Stimulated activated CD4-positive, alpha-beta T cell treated with anti-CD3 and anti-CD28 coated beads, TNF-alpha, amount 100 ng/mL, for 24 hours (primary cell): ENCODE results near the gene UBTFL1.
"Not testable (repeated sequence)": the region's sequence is repeated elsewhere in the genome, so short reads cannot be mapped to it uniquely, and the experiment has no call there.

Source experiments
- DNase-seq, 3 experiments: peaks; one replicate each; pipeline ENCODE4 v3.0.0-alpha.2; 2020; ENCODE audit warnings: low read depth in 3 of 3

UBTFL1 gene, protein sequence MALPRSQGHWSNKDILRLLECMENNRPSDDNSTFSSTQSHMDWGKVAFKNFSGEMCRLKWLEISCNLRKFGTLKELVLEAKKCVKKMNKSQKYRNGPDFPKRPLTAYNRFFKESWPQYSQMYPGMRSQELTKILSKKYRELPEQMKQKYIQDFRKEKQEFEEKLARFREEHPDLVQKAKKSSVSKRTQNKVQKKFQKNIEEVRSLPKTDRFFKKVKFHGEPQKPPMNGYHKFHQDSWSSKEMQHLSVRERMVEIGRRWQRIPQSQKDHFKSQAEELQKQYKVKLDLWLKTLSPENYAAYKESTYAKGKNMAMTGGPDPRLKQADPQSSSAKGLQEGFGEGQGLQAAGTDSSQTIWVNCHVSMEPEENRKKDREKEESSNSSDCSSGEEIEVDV

GRCh38 chr11:90085650-90086049, at the start of gene UBTFL1:
Gene UBTFL1, plus strand, starts transcription at chr11:90085950. Its CDS starts 0 bp downstream, at chr11:90085950.
- DNase-seq, result not testable (repeated sequence)

DNA sequence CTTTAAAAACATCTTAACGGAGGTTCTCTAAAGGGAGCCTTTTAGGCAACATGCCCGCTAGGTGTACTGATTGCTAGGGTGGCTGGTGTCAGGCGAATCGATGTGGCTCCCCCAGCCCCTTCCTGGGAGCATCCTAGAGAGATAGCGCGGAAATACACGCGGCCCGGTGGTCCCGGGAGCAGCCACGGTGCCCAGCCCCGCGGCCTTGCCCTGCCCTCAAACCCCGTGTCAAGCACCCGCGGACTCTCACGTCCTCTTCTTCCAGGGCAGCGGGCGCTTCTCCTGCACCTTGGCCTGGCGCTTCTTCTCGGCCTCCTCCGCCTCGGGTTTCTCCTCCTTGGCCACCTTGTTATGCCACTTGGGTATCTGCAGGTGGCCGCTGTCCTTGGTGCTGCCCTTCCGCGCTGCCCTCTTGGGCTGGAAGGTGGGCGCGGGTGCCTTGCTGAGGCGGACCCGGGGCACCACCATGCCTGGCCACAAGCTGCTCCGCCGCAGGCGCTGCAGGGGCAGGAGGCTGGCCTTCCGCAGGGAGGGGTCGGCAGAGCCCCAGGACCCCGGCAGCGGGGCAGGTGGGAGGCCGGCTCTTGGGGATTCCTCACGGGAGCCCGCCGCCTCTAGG, 34.0 kb upstream of the UBTFL1 start:
- DNase-seq, result not testable (repeated sequence)

DNA sequence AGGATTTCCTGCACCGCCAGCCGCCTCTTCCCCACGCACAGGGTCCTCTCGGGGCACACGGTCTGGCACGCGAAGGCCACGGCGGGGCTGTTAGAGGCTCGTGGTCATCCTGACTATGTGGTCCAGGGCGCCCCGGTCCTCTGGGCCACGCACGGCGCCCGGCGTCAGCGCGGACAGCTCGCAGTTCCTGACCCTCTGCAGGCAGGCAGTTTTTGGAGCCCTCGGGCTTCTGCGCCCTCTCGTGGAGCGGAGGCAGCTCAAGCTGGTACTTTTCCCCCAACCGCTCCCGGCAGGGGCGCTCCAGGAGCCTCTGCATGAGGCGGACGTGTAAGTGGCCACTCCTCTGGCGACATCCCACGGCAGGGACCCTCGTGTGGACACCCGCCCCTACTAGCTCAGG, 33.4 kb upstream of the UBTFL1 start:
- DNase-seq, result not testable (repeated sequence)

GRCh38 chr11:90053545-90053944, 32.2 kb upstream of the UBTFL1 start:
- DNase-seq, result not testable (repeated sequence)

DNA sequence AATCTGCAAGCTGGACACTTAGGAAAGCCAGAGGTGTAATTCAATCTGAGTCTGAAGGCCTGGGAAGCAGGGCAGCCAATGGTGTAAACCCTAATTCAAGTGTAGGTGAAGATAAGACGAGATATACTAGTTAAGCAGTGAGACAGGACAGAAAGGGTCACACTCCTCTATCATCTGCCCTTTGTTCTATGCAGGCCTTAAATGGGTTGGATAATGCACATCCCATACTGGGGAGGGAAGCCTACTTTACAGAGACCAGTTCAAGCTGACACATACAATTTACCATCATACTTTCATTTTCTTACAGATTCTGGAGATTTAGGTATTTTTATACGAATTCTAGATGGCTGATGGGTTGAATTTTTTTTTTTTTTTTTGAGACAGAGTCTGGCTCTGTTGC, 3.0 kb downstream of the UBTFL1 start:
- not testable (repeated sequence) for DNase-seq

GRCh38 chr11:90095230-90095924, 9.6 kb downstream of the UBTFL1 start:
- DNase-seq, result not testable (repeated sequence)

DNA sequence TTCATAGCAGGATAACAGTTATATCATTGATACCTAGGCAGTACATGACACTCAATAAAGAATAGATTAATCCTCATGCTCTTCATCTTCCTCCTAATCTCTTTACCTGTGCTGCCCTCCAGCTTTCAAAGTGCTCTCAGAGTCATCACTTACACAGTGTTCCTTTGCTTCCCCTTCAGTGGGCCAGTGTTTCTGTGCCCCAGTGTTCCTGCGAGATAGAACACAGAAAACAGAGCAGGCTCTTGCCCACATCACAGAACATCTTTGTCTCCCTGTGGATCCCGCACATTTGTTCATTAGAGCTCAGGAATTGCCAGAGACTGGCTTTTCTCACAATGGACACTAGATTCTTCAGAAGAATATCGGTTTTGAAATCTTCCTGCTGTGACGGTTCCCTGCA, 12.5 kb downstream of the UBTFL1 start:
- DNase-seq, result not testable (repeated sequence)

- DNase-seq, result no peak
Measured at GRCh38 chr11:90100431-90100830, 14.7 kb downstream of the UBTFL1 start.

DNA sequence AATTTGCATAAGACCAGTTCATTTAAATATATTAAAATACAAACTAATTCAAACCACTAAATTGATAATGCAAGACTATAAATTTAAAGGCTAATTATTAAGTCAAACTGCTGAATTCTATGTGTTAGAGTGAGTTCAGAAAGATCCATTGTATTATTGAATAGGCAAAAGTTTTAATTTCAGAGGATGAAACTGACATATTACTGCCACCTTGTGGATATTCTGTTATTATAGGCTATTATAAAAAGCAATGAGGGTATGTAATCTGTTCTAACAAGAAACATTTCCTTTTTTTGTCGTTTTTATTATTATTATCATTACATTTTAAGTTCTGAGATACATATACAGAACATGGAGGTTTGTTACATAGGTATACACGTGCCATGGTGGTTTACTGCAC, 27.8 kb downstream of the UBTFL1 start:
- no peak for DNase-seq

DNA sequence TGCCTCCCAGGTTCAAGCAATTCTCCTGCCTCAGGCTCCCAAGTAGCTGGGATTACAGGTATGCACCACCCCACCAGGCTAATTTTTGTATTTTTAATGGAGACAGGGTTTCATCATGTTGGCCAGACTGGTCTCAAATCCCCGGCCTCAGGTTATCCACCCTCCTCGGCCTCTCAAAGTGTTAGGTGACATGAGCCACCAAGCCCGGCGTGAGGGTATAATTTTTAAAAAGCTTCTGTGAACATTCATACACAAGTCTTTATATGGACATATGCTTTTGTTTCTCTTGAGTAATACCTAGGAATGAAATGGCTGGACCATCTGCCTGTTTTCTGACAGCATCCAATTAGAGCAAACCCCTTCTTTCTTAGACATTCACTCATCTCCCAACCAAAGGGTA, 34.4 kb downstream of the UBTFL1 start:
- DNase-seq, result no peak

GRCh38 chr11:90124371-90124770, 38.6 kb downstream of the UBTFL1 start:
- DNase-seq, result no peak

GRCh38 chr11:90124946-90125345, 39.2 kb downstream of the UBTFL1 start:
- DNase-seq, result no peak

- no peak for DNase-seq
Measured at GRCh38 chr11:90133560-90134477, 48.1 kb downstream of the UBTFL1 start.

DNA sequence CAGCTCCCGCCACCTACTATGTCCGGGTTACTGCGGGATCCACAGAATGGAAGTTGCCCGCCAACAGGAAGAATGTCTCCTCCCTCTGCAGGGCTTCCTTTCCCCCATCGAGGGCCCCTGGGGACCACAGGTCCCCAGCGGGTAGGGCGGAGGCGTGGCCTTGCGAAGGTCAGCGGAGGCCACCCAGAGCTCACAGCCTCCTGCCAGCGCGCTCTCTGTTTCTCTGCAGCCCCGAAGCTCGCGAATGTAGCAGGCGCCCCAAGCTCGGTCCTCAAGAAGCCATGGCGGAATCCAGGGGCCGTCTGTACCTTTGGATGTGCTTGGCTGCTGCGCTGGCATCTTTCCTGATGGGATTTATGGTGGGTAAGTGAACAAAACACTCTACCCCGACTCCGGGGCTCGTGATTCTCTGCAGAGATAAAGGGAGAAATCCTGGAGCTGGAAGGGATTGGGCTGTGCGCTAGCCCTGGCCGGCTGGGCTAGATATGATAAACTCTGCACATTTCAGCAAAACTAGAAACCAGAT, 48.8 kb downstream of the UBTFL1 start, which contains the start of gene NAALAD2:
TSS of gene NAALAD2 (plus strand) at position 186 of the 526 bp plus-strand sequence. CDS start at position 282, 96 bp downstream.
- DNase-seq, result no peak

- DNase-seq, result no peak
Measured at GRCh38 chr11:90135016-90135415, 49.3 kb downstream of the UBTFL1 start.
